ENCODE measurements around the gene MINDY3.

MINDY3 gene

DNA sequence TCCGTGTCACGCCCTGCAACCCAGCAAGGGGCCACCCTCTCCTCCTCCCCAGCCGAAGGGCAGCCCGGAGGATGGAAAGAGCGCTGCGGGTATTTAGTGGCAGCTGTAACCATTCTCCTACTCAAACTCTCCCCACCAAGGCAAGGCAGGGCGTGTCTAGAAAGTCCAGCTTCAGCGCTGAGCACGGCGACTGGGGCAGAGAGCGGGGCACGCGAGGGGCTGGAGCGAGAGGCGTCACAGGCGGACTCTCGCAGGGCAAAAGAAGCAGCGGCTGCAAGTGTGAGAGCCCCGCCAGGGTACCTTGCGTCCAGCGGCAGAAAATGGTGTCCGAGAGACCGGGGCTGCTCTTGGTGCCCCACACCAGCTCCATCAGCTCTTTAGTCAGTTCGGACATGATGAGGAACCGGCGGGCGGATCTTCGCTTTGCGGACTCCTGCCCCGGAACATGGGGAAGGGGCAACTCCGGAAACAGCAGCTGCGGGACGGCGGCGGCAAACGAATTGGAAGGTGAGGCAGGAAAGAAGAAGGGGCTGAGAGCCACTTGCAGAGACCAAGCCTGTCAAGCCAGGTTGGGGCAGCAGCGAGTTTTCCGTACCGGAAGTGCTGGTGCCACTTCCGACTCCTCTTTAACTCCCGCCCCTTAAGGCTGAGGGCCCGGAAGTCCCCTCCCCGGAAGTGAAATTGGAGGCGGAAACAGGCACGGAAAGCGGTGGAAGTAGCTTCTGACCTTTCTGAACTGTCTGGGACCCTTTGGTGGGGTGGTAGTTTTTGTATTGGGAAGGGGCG, at the start of gene MINDY3:
TSS of gene MINDY3 (minus strand) at position 602 of the 786 bp plus-strand sequence. CDS start at position 394, 208 bp downstream.
- Histone ChIP-seq H3K27ac (peak within 1 kb of the TSS; percentile 12), H3K36me3 (replicated peaks) (no peaks in the 10 kb centered on the region), H3K27me3 (replicated peaks) (no peaks in the 10 kb centered on the region), H3K4me3 (ENCODE audit: low read depth, low read length) (peak within 1 kb of the TSS; percentile 93)
- DNase-seq, result peak; percentile 54
- TF ChIP-seq, protein P1, sequence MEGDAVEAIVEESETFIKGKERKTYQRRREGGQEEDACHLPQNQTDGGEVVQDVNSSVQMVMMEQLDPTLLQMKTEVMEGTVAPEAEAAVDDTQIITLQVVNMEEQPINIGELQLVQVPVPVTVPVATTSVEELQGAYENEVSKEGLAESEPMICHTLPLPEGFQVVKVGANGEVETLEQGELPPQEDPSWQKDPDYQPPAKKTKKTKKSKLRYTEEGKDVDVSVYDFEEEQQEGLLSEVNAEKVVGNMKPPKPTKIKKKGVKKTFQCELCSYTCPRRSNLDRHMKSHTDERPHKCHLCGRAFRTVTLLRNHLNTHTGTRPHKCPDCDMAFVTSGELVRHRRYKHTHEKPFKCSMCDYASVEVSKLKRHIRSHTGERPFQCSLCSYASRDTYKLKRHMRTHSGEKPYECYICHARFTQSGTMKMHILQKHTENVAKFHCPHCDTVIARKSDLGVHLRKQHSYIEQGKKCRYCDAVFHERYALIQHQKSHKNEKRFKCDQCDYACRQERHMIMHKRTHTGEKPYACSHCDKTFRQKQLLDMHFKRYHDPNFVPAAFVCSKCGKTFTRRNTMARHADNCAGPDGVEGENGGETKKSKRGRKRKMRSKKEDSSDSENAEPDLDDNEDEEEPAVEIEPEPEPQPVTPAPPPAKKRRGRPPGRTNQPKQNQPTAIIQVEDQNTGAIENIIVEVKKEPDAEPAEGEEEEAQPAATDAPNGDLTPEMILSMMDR (IDR thresholded peaks at IDR 0.05; ENCODE audit: low read depth, low read length, missing control alignments), result no peak
- in situ Hi-C loops (cut with HindIII; ENCODE audit: low pct_ligation_motif_present, low sequenced_read_pairs), result no loop called here

- H3K36me3 ChIP-seq (replicated peaks), result no peaks in the 10 kb centered on the region
- DNase-seq, result no peak
- no peaks in the 10 kb centered on the region for H3K27me3 ChIP-seq (replicated peaks)
- in situ Hi-C loops (cut with HindIII; ENCODE audit: low pct_ligation_motif_present, low sequenced_read_pairs), result no loop called here
- TF ChIP-seq, protein P1 (IDR thresholded peaks at IDR 0.05; ENCODE audit: low read depth, low read length, missing control alignments), result no peak
- H3K27ac ChIP-seq, result no peak overlapping the region
- no peak overlapping the region for H3K4me3 ChIP-seq (ENCODE audit: low read depth, low read length)
Observed at GRCh38 chr10:15901889-15902288, 41.6 kb upstream of the MINDY3 start.

GRCh38 chr10:15898046-15898445, 37.7 kb upstream of the MINDY3 start:
- H3K27me3 ChIP-seq (replicated peaks), result no peaks in the 10 kb centered on the region
- H3K36me3 ChIP-seq (replicated peaks), result no peaks in the 10 kb centered on the region
- no peak overlapping the region for H3K4me3 ChIP-seq (ENCODE audit: low read depth, low read length)
- DNase-seq, result peak; percentile 7
- no peak overlapping the region for H3K27ac ChIP-seq
- in situ Hi-C loops (cut with HindIII; ENCODE audit: low pct_ligation_motif_present, low sequenced_read_pairs), result no loop called here
- TF ChIP-seq, protein P1 (IDR thresholded peaks at IDR 0.05; ENCODE audit: low read depth, low read length, missing control alignments), result peak; percentile 26

GRCh38 chr10:15897287-15897686, 37.0 kb upstream of the MINDY3 start:
- Histone ChIP-seq H3K27me3 (replicated peaks) (no peaks in the 10 kb centered on the region), H3K27ac (no peak overlapping the region), H3K36me3 (replicated peaks) (no peaks in the 10 kb centered on the region), H3K4me3 (ENCODE audit: low read depth, low read length) (no peak overlapping the region)
- DNase-seq, result peak; percentile 61
- TF ChIP-seq, protein P1 (IDR thresholded peaks at IDR 0.05; ENCODE audit: low read depth, low read length, missing control alignments), result no peak
- in situ Hi-C loops (cut with HindIII; ENCODE audit: low pct_ligation_motif_present, low sequenced_read_pairs), result no loop called here

DNA sequence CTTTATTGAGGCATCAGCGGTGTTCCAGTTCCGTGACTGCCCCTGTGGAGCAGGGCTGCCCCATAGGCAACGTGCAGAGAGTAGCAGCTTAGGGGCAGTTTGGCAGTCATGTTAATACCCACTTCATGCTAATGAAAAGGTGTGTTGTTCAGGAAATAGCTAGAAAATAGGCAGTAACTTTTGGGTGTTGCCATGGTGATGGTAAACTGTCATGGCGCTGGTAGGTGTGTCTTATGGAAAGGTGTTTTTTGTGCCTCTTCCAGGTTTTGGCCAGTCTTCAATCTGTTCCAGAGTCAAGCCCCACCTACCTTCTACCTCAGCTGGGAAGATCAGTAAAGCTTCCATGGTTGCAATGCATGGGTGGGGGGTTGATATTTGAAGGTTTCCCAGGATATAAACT, 36.3 kb upstream of the MINDY3 start:
- TF ChIP-seq, protein P1 (IDR thresholded peaks at IDR 0.05; ENCODE audit: low read depth, low read length, missing control alignments), result no peak
- no peak for DNase-seq
- H3K36me3 ChIP-seq (replicated peaks), result no peaks in the 10 kb centered on the region
- no peak overlapping the region for H3K27ac ChIP-seq
- H3K27me3 ChIP-seq (replicated peaks), result no peaks in the 10 kb centered on the region
- H3K4me3 ChIP-seq (ENCODE audit: low read depth, low read length), result no peak overlapping the region
- in situ Hi-C loops (cut with HindIII; ENCODE audit: low pct_ligation_motif_present, low sequenced_read_pairs), result no loop called here

Measured in brain microvascular endothelial cell (primary cell).